HG02870 (cell line): ENCODE data around the gene OPN1MW2.
"Not testable (repeated sequence)": the region's sequence is repeated elsewhere in the genome, so short reads cannot be mapped to it uniquely, and the experiment has no call there.

ENCODE experiments used
- ATAC-seq: cut with Tn5 transposase; IDR thresholded peaks from one replicate; pipeline ENCODE4 v1.9.1; 2021; ENCODE audit warnings: mild to moderate bottlenecking, moderate library complexity; ENCODE audit not compliant: unreplicated experiment

OPN1MW2 gene

GRCh38 chrX:154219456-154219855, at the start of gene OPN1MW2:
Gene OPN1MW2, plus strand, starts transcription at chrX:154219756. Its CDS starts 60 bp downstream, at chrX:154219816.
- ATAC-seq: not testable (repeated sequence)

- not testable (repeated sequence) for ATAC-seq
Measured at GRCh38 chrX:154172535-154172943, 47.0 kb upstream of the OPN1MW2 start.

- ATAC-seq: not testable (repeated sequence)
Measured at GRCh38 chrX:154174356-154174755, 45.2 kb upstream of the OPN1MW2 start.

GRCh38 chrX:154182296-154182695, 37.3 kb upstream of the OPN1MW2 start, which contains the start of gene OPN1MW:
Gene OPN1MW, plus strand, starts transcription at chrX:154182596. Its CDS starts 82 bp downstream, at chrX:154182678.
- ATAC-seq: not testable (repeated sequence)

- not testable (repeated sequence) for ATAC-seq
Measured at GRCh38 chrX:154183794-154184193, 35.8 kb upstream of the OPN1MW2 start.

GRCh38 chrX:154192846-154193245, 26.7 kb upstream of the OPN1MW2 start:
- not testable (repeated sequence) for ATAC-seq

GRCh38 chrX:154194316-154194715, 25.2 kb upstream of the OPN1MW2 start:
- not testable (repeated sequence) for ATAC-seq

- ATAC-seq: not testable (repeated sequence)
Measured at GRCh38 chrX:154196466-154196865, 23.1 kb upstream of the OPN1MW2 start.

GRCh38 chrX:154209670-154210418, 9.7 kb upstream of the OPN1MW2 start:
- ATAC-seq: not testable (repeated sequence)

GRCh38 chrX:154211057-154211456, 8.5 kb upstream of the OPN1MW2 start:
- not testable (repeated sequence) for ATAC-seq

- ATAC-seq: not testable (repeated sequence)
Measured at GRCh38 chrX:154211499-154211898, 8.1 kb upstream of the OPN1MW2 start.

- not testable (repeated sequence) for ATAC-seq
Measured at GRCh38 chrX:154225292-154225691, 5.7 kb downstream of the OPN1MW2 start.

GRCh38 chrX:154226706-154227105, 7.2 kb downstream of the OPN1MW2 start:
- ATAC-seq: not testable (repeated sequence)

- ATAC-seq: not testable (repeated sequence)
Measured at GRCh38 chrX:154231443-154231842, 11.9 kb downstream of the OPN1MW2 start.

GRCh38 chrX:154233620-154234019, 14.1 kb downstream of the OPN1MW2 start:
- ATAC-seq: not testable (repeated sequence)

GRCh38 chrX:154238939-154239559, 19.5 kb downstream of the OPN1MW2 start:
- not testable (repeated sequence) for ATAC-seq

- ATAC-seq: not testable (repeated sequence)
Measured at GRCh38 chrX:154239982-154240503, 20.5 kb downstream of the OPN1MW2 start.

- ATAC-seq: peak; percentile 57
Measured at GRCh38 chrX:154247377-154248045, 28.0 kb downstream of the OPN1MW2 start.

GRCh38 chrX:154248076-154248475, 28.5 kb downstream of the OPN1MW2 start:
- not testable (repeated sequence) for ATAC-seq

GRCh38 chrX:154257282-154257681, 37.7 kb downstream of the OPN1MW2 start, which contains the start of gene OPN1MW3:
Gene OPN1MW3, plus strand, starts transcription at chrX:154257582. Its CDS starts 38 bp downstream, at chrX:154257620.
- not testable (repeated sequence) for ATAC-seq

GRCh38 chrX:154258711-154259110, 39.2 kb downstream of the OPN1MW2 start:
- not testable (repeated sequence) for ATAC-seq
